LNCaP clone FGC (cell line): Measurements from ENCODE around the gene LIN7C.

Experiments
- DNase-seq: peaks from one replicate; pipeline ENCODE4 v3.0.0-alpha.2; 2011; ENCODE audit warnings: low read depth
- H3K4me3 ChIP-seq: 2 replicates; pipeline ENCODE4 v1.5.1; 2011; ENCODE audit warnings: mild to moderate bottlenecking, low read depth, low read length, control low read depth
- TF ChIP-seq, protein P1 (sequence below): IDR thresholded peaks from 2 replicates; pipeline ENCODE4 v1.5.1; 2012; ENCODE audit warnings: mild to moderate bottlenecking; ENCODE audit not compliant: control insufficient read depth, insufficient read depth; ENCODE audit errors: extremely low read depth

Gene LIN7C

DNA sequence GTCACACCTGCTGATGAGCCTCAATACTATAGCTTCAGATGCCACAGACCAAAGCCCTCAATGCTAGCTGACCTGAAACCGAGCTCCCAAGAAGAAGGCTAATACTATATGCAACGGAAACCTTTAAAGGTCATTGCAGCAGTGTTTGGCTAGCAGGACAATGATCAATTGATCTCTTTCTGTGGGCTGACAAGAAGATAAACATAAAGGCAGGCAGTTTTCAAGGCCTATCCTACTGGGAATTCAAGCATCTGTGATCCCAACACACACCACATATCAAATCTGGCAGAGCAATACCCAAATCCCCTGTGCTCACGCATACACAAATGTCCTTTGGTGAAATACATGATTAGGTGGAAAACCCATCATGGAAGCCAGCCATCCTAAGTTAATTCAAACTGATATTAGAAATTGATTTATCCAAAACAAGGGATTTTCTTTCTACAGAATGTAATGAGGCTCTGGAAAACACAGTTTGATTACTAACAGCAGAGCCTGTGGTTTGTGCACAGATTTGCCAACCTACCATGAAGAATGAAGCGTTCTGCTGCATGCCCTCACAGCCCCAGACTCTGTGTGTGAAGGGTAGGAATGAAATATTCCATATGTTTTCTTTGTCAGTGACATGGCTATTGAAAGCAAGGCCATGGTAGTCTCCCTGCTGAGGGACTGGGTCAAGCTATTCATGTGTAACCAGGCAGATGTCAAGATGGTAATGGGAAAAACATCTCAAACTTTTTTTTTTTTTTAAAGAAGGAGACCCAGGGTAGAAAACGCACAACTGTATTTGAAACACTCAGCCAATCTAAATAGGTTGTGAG is 46.2 kb downstream of the LIN7C start:
- no peak for DNase-seq
- no peak overlapping the region for H3K4me3 ChIP-seq
- TF ChIP-seq, protein P1, sequence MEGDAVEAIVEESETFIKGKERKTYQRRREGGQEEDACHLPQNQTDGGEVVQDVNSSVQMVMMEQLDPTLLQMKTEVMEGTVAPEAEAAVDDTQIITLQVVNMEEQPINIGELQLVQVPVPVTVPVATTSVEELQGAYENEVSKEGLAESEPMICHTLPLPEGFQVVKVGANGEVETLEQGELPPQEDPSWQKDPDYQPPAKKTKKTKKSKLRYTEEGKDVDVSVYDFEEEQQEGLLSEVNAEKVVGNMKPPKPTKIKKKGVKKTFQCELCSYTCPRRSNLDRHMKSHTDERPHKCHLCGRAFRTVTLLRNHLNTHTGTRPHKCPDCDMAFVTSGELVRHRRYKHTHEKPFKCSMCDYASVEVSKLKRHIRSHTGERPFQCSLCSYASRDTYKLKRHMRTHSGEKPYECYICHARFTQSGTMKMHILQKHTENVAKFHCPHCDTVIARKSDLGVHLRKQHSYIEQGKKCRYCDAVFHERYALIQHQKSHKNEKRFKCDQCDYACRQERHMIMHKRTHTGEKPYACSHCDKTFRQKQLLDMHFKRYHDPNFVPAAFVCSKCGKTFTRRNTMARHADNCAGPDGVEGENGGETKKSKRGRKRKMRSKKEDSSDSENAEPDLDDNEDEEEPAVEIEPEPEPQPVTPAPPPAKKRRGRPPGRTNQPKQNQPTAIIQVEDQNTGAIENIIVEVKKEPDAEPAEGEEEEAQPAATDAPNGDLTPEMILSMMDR = no peak

DNA sequence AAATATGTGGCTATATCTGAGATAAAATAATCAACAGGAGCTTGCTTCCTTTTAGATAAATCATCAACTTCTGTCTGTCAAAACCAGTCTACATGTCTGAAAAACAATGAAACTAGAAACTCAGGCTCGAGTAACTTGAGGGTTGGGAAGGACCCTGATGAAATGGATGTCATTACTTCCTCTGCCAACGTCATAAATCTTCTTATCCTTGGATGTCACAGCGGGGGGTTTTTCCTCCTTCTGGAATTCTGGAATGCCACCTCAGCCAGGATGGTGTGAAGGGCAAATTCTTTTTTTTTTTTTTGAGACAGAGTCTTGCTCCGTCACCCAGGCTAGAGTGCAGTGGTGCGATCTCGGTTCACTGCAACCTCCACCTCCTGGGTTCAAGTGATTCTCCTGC is 47.4 kb downstream of the LIN7C start:
- DNase-seq = no peak
- TF ChIP-seq, protein P1 = no peak
- H3K4me3 ChIP-seq = no peak overlapping the region

DNA sequence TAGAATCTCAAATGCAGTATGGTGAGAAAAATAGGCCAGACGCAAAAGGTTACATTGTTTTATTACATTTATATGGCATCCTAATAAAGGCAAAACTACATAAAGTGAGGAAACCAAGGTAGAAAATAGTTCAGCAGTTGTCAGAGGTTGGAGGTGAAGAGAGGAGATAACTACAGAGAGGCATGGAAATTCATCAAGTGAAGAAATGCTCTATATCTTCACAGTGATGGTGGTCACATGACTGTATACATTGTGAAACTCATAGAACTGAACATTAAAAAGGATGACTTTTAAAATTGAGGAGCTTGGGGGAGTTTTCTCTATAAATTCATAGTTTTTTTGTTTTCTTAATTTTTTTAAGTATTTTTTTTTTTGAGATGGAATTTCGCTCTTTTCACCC is 48.4 kb downstream of the LIN7C start:
- no peak overlapping the region for H3K4me3 ChIP-seq
- DNase-seq = no peak
- TF ChIP-seq, protein P1 = no peak

DNA sequence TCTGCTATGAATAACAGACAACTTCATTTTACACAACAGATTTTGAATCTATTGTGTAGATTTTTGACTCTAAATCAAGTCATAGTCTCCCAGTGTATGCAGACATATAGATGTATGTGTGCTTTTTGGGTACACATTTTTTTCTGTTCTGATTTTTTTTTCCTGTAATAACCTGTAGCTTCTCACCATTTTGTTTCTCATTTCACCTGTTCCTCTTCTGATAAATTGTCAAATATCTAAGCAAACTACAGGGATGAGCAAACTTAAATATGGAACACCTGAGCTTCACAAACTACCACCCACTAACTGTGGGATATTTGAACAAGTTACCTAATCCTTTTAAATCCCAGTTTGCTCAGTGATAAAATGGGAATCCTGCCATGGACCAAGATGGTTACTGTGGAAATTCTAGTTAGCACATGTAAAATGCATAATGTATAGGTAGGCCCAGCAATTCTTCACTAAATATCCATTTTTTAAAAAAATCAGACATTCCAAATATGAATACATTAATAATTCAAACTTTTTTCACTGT is 49.7 kb downstream of the LIN7C start:
- TF ChIP-seq, protein P1 = no peak
- DNase-seq = peak; percentile 47

DNA sequence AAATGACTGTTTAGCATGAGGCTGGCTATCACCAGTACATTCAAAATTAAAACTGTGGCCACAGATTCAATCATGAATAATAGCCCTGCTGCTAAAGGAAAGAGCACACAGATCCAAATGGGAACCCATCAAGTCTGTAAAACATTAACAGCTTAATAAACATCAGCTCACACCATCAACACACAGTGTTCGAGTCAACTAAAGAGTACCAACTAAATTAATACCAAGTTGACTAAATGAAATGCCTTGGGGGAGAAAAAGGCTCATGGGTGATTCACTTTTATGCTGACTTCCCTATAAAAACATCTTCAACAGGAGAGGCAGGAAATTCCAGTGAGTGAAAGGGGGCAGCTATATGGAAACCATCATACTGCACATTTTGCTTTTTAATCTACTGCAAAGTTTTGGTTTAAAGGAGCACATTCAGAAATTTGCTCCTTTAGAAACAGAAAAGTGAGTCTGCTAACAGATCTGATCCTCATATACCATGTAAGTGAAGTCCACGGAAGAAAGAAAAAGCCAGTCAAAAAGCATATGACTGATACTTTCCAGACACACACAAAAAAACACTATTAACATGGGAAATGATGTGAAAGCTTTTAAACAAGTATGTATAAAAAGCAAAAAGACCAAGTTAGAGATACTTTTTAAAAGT is 50.3 kb downstream of the LIN7C start:
- TF ChIP-seq, protein P1 = no peak
- DNase-seq = peak; percentile 39
- no peak overlapping the region for H3K4me3 ChIP-seq

More for the DNA sequence above, 49.7 kb downstream of the LIN7C start:
- no peak overlapping the region for H3K4me3 ChIP-seq

DNA sequence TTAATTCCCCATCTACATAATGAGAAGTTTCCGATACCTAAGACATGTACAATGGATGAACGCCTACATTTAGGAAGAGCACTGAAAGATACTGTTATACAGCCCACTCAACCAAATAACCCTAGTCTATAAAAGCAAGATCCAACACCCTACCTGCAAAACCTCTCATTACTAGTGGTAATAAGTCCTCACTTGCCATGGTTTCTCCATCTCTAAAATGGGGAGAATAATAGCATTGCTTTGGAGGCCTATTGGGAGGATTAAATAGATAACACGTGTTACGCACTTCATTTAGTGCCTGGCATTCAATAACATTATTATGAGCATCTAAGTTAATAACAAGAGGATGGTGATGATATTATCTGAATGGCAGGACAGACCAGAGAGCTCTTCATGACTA is 50.9 kb downstream of the LIN7C start:
- TF ChIP-seq, protein P1 = no peak
- no peak for DNase-seq
- H3K4me3 ChIP-seq = no peak overlapping the region
